H1 (cell line): ENCODE results near the gene FRAT2. TPM values are rescaled to one million over a fixed set of nuclear protein-coding genes. Genes with fewer than 3 reads are reported as not detected.

ENCODE experiments used
- CTCF ChIA-PET: fragments of 300-600 bp; sonication (Branson Sonifier 250); formaldehyde crosslinking; loops from one replicate; lab custom pipeline; 2021; ENCODE audit not compliant: partially characterized antibody; lab: Charles Lee
- POLR2A ChIA-PET: fragments of 300-600 bp; sonication (Branson Sonifier 250); formaldehyde crosslinking; loops from one replicate; lab custom pipeline; 2021; ENCODE audit warnings: inconsistent platforms; ENCODE audit not compliant: partially characterized antibody; lab: Charles Lee
- DNase-seq, 2 experiments: peaks; one replicate each; pipeline versions ENCODE4 v3.0.0 to v3.0.0-alpha.2; 2010 to 2022; ENCODE audit warnings: low spot score in 2 of 2, low read depth in 1 of 2, mixed read lengths in 1 of 2
- FAIRE-seq: peaks from 2 replicates; lab custom pipeline; 2011; peaks lifted over from hg19 to GRCh38; lab: Jason Lieb, UNC
- H2AFZ ChIP-seq: 2 replicates; pipeline ENCODE4 v1.8.1; 2012; ENCODE audit warnings: low read length, inconsistent platforms
- H2AK5ac ChIP-seq: 2 replicates; pipeline ENCODE4 v1.6.1; 2013; ENCODE audit warnings: low read depth, low read length
- H2BK120ac ChIP-seq: replicated peaks from 2 replicates; pipeline ENCODE3; 2013; ENCODE audit warnings: low read depth, low read length, inconsistent platforms
- H2BK12ac ChIP-seq: 2 replicates; pipeline ENCODE4 v1.6.1; 2013; ENCODE audit warnings: low read depth, low read length
- H2BK15ac ChIP-seq: 2 replicates; pipeline ENCODE4 v1.6.1; 2013; ENCODE audit warnings: low read length
- H2BK20ac ChIP-seq: 2 replicates; pipeline ENCODE4 v1.6.1; 2013; ENCODE audit warnings: low read length
- H2BK5ac ChIP-seq: 2 replicates; pipeline ENCODE4 v1.6.1; 2013; ENCODE audit warnings: low read depth, low read length
- H3K14ac ChIP-seq: 2 replicates; pipeline ENCODE4 v1.6.1; 2013; ENCODE audit warnings: inconsistent platforms; ENCODE audit not compliant: insufficient read length
- H3K18ac ChIP-seq: 2 replicates; pipeline ENCODE4 v1.6.1; 2013; ENCODE audit warnings: low read length; ENCODE audit errors: extremely low read depth
- H3K23ac ChIP-seq: 2 replicates; pipeline ENCODE4 v1.6.1; 2013; ENCODE audit warnings: inconsistent platforms; ENCODE audit not compliant: insufficient read length
- H3K23me2 ChIP-seq: 2 replicates; pipeline ENCODE4 v1.6.1; 2013; ENCODE audit warnings: low read depth, low read length
- H3K27ac ChIP-seq: 2 replicates; pipeline ENCODE4 v1.6.1; 2011; ENCODE audit warnings: low read depth, low read length, inconsistent platforms
- H3K27me3 ChIP-seq, 4 experiments: replicated peaks in 1 of 4; 1 replicate in 1 of 4; 2 replicates in 3 of 4; pipeline versions ENCODE4 v1.6.1 to v1.8.1; 2011 to 2013; ENCODE audit warnings: low read length in 3 of 4, mild to moderate bottlenecking in 3 of 4, inconsistent platforms in 2 of 4, mixed read lengths in 2 of 4, moderate library complexity in 1 of 4; ENCODE audit not compliant: control insufficient read depth in 3 of 4, insufficient read depth in 3 of 4; ENCODE audit errors: extremely low read depth in 1 of 4
- H3K36me3 ChIP-seq, 4 experiments: 2 replicates each; pipeline versions ENCODE4 v1.6.1 to v1.8.1; 2011 to 2013; ENCODE audit warnings: mild to moderate bottlenecking in 4 of 4, low read length in 3 of 4, moderate library complexity in 2 of 4, control low read depth in 1 of 4, inconsistent platforms in 1 of 4; ENCODE audit not compliant: insufficient read depth in 4 of 4, control insufficient read depth in 2 of 4
- H3K4ac ChIP-seq: replicated peaks from 2 replicates; pipeline ENCODE3; 2013; ENCODE audit warnings: low read length, low read depth, mixed read lengths, inconsistent platforms; ENCODE audit not compliant: insufficient read length
- H3K4me1 ChIP-seq, 4 experiments: replicated peaks in 1 of 4; 1 replicate in 1 of 4; 2 replicates in 3 of 4; pipeline versions ENCODE4 v1.6.1 to v1.8.1; 2011 to 2013; ENCODE audit warnings: low read length in 3 of 4, inconsistent platforms in 2 of 4, mixed read lengths in 1 of 4; ENCODE audit not compliant: insufficient read depth in 4 of 4, control insufficient read depth in 3 of 4
- H3K4me2 ChIP-seq, 2 experiments: 2 replicates each; pipeline versions ENCODE4 v1.6.1 to v1.8.1; 2011 to 2013; ENCODE audit warnings: low read depth in 2 of 2, low read length in 2 of 2, control low read depth in 1 of 2, inconsistent platforms in 1 of 2, mild to moderate bottlenecking in 1 of 2; ENCODE audit not compliant: insufficient read depth in 1 of 2
- H3K4me3 ChIP-seq, 4 experiments: fragments of 200-600, 300-600 bp in 1 of 4; sonication (generic), shearing (Covaris generic), sonication (Bioruptor Twin) in 1 of 4; 2 replicates each; pipeline versions ENCODE4 v1.5.1 to v1.8.1; 2011 to 2016; ENCODE audit warnings: low read length in 4 of 4, low read depth in 3 of 4, control low read depth in 2 of 4, inconsistent platforms in 2 of 4, mild to moderate bottlenecking in 2 of 4, mixed read lengths in 1 of 4, moderate library complexity in 1 of 4; ENCODE audit not compliant: insufficient read depth in 2 of 4; ENCODE audit errors: extremely low read depth in 1 of 4
- H3K56ac ChIP-seq: replicated peaks from 2 replicates; pipeline ENCODE3; 2013; ENCODE audit warnings: low read depth, mild to moderate bottlenecking, mixed read lengths, low read length, inconsistent platforms; ENCODE audit not compliant: insufficient read length
- H3K79me1 ChIP-seq: 2 replicates; pipeline ENCODE4 v1.6.1; 2013; ENCODE audit warnings: low read depth, low read length, control low read depth
- H3K79me2 ChIP-seq, 2 experiments: 2 replicates each; pipeline versions ENCODE4 v1.6.1 to v1.8.1; 2012 to 2013; ENCODE audit warnings: low read length in 2 of 2, mild to moderate bottlenecking in 2 of 2, inconsistent platforms in 1 of 2; ENCODE audit not compliant: insufficient read depth in 2 of 2, control insufficient read depth in 1 of 2
- H3K9ac ChIP-seq, 4 experiments: replicated peaks in 1 of 4; 1 replicate in 1 of 4; 2 replicates in 3 of 4; pipeline versions ENCODE4 v1.6.1 to v1.8.1; 2011 to 2013; ENCODE audit warnings: low read depth in 3 of 4, low read length in 3 of 4, control low read depth in 2 of 4, mild to moderate bottlenecking in 2 of 4, moderate library complexity in 2 of 4, inconsistent platforms in 1 of 4; ENCODE audit errors: extremely low read depth in 1 of 4
- H3K9me3 ChIP-seq, 2 experiments: 2 replicates each; pipeline versions ENCODE4 v1.6.1 to v1.8.1; 2012 to 2013; ENCODE audit warnings: mild to moderate bottlenecking in 2 of 2, moderate library complexity in 2 of 2, control low read depth in 1 of 2, inconsistent platforms in 1 of 2, low read depth in 1 of 2, low read length in 1 of 2, mixed read lengths in 1 of 2; ENCODE audit not compliant: insufficient read depth in 2 of 2
- H4K20me1 ChIP-seq, 2 experiments: replicated peaks in 1 of 2; 2 replicates each; pipeline versions ENCODE3 to v1.8.1; 2011 to 2013; ENCODE audit warnings: inconsistent platforms in 2 of 2, low read length in 2 of 2, mild to moderate bottlenecking in 1 of 2; ENCODE audit not compliant: insufficient read depth in 2 of 2, control insufficient read depth in 1 of 2
- H4K5ac ChIP-seq: 2 replicates; pipeline ENCODE4 v1.6.1; 2013; ENCODE audit warnings: low read length, low read depth, mixed read lengths, inconsistent platforms; ENCODE audit not compliant: insufficient read length
- H4K8ac ChIP-seq: 2 replicates; pipeline ENCODE4 v1.8.0; 2013; ENCODE audit warnings: mild to moderate bottlenecking, moderate library complexity, low read length, inconsistent platforms; ENCODE audit not compliant: insufficient read depth; ENCODE audit errors: extremely low read depth
- H4K91ac ChIP-seq: replicated peaks from 2 replicates; pipeline ENCODE3; 2013; ENCODE audit warnings: low read length, mixed read lengths, inconsistent platforms; ENCODE audit not compliant: insufficient read length
- ATF3 ChIP-seq: IDR thresholded peaks from 2 replicates; pipeline ENCODE4 v1.6.1; 2011; ENCODE audit warnings: low read depth, mild to moderate bottlenecking, low read length; ENCODE audit not compliant: insufficient read depth
- BCL11A ChIP-seq, 2 experiments: IDR thresholded peaks; one replicate each; pipeline ENCODE4 v1.6.1; 2011; ENCODE audit warnings: low read depth in 2 of 2, low read length in 2 of 2, mild to moderate bottlenecking in 2 of 2
- EP300 ChIP-seq, 2 experiments: IDR thresholded peaks; 1 replicate in 1 of 2; 2 replicates in 1 of 2; pipeline ENCODE4 v1.6.1; 2011 to 2012; ENCODE audit warnings: low read depth in 2 of 2, low read length in 2 of 2, mild to moderate bottlenecking in 2 of 2, borderline replicate concordance in 1 of 2, inconsistent platforms in 1 of 2, moderate library complexity in 1 of 2
- EZH2 ChIP-seq: fragments of 200-600 bp; sonication (generic); IDR thresholded peaks from 2 replicates; pipeline ENCODE4 v1.7.1; 2012; ENCODE audit warnings: low read depth, mild to moderate bottlenecking, moderate library complexity, low read length, inconsistent platforms; ENCODE audit not compliant: severe bottlenecking
- GTF2F1 ChIP-seq: IDR thresholded peaks from 2 replicates; pipeline ENCODE4 v1.6.1; 2012; ENCODE audit warnings: low read depth, low read length, improper control_type of control experiment, borderline replicate concordance
- NANOG ChIP-seq: IDR thresholded peaks from 2 replicates; pipeline ENCODE4 v1.6.1; 2011; ENCODE audit warnings: low read length, low read depth, mild to moderate bottlenecking, inconsistent platforms; ENCODE audit not compliant: insufficient read depth, poor library complexity, severe bottlenecking
- POLR2A ChIP-seq, 2 experiments: IDR thresholded peaks; 1 replicate in 1 of 2; 2 replicates in 1 of 2; pipeline ENCODE4 v1.6.1; 2011; ENCODE audit warnings: low read depth in 2 of 2, low read length in 2 of 2, mild to moderate bottlenecking in 2 of 2; ENCODE audit errors: control extremely low read depth in 1 of 2
- WGBS, 2 experiments: shearing (Covaris generic) in 1 of 2; methylation state at CpG; one replicate each; pipeline versions ENCODE4 v1.1.6 to v1.1.7; 2013 to 2015; ENCODE audit warnings: low lambda C conversion rate in 2 of 2, mixed read lengths in 2 of 2, inconsistent platforms in 1 of 2, low coverage in 1 of 2, missing lambda C conversion rate in 1 of 2; ENCODE audit not compliant: insufficient replicate concordance in 2 of 2, insufficient coverage in 1 of 2, insufficient read length in 1 of 2; ENCODE audit errors: extremely low coverage in 1 of 2, missing lambda C conversion rate in 1 of 2; 5-methylcytosine and 5-hydroxymethylcytosine counted together
- polyA plus RNA-seq, 7 experiments: library from polyadenylated mRNA; depleted of rRNA in 3 of 7; stranded (reverse) in 5 of 7; unstranded in 2 of 7; fragments of >200 nt in 5 of 7; fragments of 200-250 nt in 2 of 7; gene quantifications; 1 replicate in 5 of 7; 2 replicates in 1 of 7; 4 replicates in 1 of 7; pipeline versions ENCODE4 v1.2.1 to v1.2.3, GENCODE V29; 2011 to 2013; ENCODE audit warnings: missing spikeins in 2 of 7, mixed read lengths in 2 of 7
- total RNA-seq: library from RNA; stranded (reverse); fragmentation: NEBNext Ultra II Directional; extraction: Animal tissue kit (Norgen Biotek cat#: 25700); gene quantifications from 2 replicates; pipeline ENCODE4 v1.2.1, GENCODE V29; 2021

FRAT2 gene
- total and polyA plus RNA-seq, 2 of the 8 experiments (the other 6 are each of a cell fraction or from before 2014, with no cell fraction given), result 47.4 to 83.0 TPM

GRCh38 chr10:97328646-97329453 is 5.7 kb downstream of the FRAT2 start:
- Histone ChIP-seq H2BK20ac (no peak overlapping the region), H3K4me2 (no peak overlapping the region; a peak in 1 of 4 replicates), H3K27ac (no peak overlapping the region), H2BK5ac (no peak overlapping the region), H3K79me1 (peaks cover 7% of the 10 kb centered on the region; the same call in 1 of the 2 replicates), H2BK12ac (no peak overlapping the region), H3K14ac (no peak overlapping the region), H3K4me1 (peaks cover 3 to 14% (median 7%) of the 10 kb centered on the region in 4 experiments), H3K4ac (no peak overlapping the region), H4K8ac (no peak overlapping the region; the same call in 1 of the 2 replicates), H3K9ac (no peak overlapping the region), H2BK15ac (no peak overlapping the region), H3K79me2 (peaks cover 27 to 52% of the 10 kb centered on the region in 2 experiments), H3K56ac (no peak overlapping the region), H3K27me3 (no peaks in the 10 kb centered on the region), H4K20me1 (peaks cover 14 to 20% of the 10 kb centered on the region in 2 experiments), H2AK5ac (no peak overlapping the region), H3K23ac (no peak overlapping the region), H3K4me3 (no peak overlapping the region), H3K23me2 (peaks cover 17% of the 10 kb centered on the region), H4K91ac (no peak overlapping the region), H3K36me3 (peaks cover 2 to 37% (median 7%) of the 10 kb centered on the region in 4 experiments; a peak in 5 of 8 replicates), H4K5ac (no peak overlapping the region), H2AFZ (no peak overlapping the region), H3K18ac (no peak overlapping the region), H3K9me3 (no peaks in the 10 kb centered on the region), H2BK120ac (no peak overlapping the region)
- FAIRE-seq (no peak), DNase-seq (no peak)
- ChIA-PET CTCF (interaction anchor here (0.8 to 1.9 kb wide), 6 partner anchors 15 to 132 kb away, joined by 3 to 7 read pairs (median 3); no protein-coding TSS in a partner anchor), POLR2A (interaction anchor here (0.7 to 2.1 kb wide), 3 partner anchors 10 to 23 kb away, joined by 3 to 11 read pairs (median 3); partner anchors contain the start of gene FRAT1)
- 90% methylated on average over 3 of the region's 3 CpGs; no CpG with 5 or more reads in 1 of the 2 experiments for WGBS, 2 experiments
- TF ChIP-seq EZH2 (no peak), NANOG (no peak), POLR2A (IDR thresholded peaks at IDR 0.05; ENCODE audit: control extremely low read depth in 1 of 2, low read depth in 2 of 2, low read length in 2 of 2) (peak in 1 of 2 experiments; percentile 56; a peak in 2 of 3 replicates), ATF3 (no peak), GTF2F1 (no peak), BCL11A (IDR thresholded peaks at IDR 0.05; ENCODE audit: low read depth in 2 of 2, low read length in 2 of 2) (no peak), EP300 (IDR thresholded peaks at IDR 0.05; ENCODE audit: borderline replicate concordance in 1 of 2, low read depth in 2 of 2, low read length in 2 of 2) (no peak)
